ENCODE results near the gene NNAT. TPM values are rescaled to one million over a fixed set of nuclear protein-coding genes. Genes with fewer than 3 reads are reported as not detected.

The NNAT gene
- polyA plus RNA-seq, 1 donor from 2014 or later, result 996 TPM

DNA sequence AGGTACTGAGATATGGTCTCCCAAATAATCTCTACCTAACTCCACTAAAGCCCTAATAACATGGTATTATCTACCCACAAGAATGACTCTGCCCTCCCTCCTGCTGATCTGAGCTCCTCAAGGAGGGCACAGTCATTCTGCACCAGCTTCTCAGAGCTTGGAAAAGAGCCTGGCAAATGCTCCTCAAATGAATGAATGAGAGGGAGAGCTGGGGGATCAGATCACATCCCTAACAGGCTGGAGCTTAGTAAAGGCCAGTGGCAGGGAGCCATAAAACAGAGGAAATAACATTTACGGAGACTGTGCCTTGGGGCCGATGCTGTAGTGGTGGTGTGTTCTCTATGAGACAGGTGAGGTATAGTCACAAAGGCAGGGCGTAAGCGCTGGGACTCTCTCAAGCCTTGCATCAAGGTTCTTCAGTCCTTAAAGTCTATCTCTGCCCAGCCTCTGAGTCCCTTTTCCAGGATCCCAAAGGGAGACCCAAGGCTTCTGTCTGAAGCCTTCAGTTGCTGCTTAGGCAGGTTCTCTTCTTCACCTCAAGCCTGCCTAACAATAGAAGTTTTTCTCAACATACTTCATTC is 7.2 kb upstream of the NNAT start:
- no peaks in the 10 kb centered on the region for H4K20me1 ChIP-seq (ENCODE audit: insufficient read depth)
- H3K4me3 ChIP-seq (ENCODE audit: low read length), result no peak overlapping the region
- no peak overlapping the region for H3K27ac ChIP-seq (ENCODE audit: low read length)
- H3K9me3 ChIP-seq (ENCODE audit: low read length), result no peaks in the 10 kb centered on the region
- TF ChIP-seq EP300 (conservative IDR thresholded peaks at IDR 0.05; ENCODE audit: poor library complexity, severe bottlenecking), result no peak
- TF ChIP-seq, protein P1, sequence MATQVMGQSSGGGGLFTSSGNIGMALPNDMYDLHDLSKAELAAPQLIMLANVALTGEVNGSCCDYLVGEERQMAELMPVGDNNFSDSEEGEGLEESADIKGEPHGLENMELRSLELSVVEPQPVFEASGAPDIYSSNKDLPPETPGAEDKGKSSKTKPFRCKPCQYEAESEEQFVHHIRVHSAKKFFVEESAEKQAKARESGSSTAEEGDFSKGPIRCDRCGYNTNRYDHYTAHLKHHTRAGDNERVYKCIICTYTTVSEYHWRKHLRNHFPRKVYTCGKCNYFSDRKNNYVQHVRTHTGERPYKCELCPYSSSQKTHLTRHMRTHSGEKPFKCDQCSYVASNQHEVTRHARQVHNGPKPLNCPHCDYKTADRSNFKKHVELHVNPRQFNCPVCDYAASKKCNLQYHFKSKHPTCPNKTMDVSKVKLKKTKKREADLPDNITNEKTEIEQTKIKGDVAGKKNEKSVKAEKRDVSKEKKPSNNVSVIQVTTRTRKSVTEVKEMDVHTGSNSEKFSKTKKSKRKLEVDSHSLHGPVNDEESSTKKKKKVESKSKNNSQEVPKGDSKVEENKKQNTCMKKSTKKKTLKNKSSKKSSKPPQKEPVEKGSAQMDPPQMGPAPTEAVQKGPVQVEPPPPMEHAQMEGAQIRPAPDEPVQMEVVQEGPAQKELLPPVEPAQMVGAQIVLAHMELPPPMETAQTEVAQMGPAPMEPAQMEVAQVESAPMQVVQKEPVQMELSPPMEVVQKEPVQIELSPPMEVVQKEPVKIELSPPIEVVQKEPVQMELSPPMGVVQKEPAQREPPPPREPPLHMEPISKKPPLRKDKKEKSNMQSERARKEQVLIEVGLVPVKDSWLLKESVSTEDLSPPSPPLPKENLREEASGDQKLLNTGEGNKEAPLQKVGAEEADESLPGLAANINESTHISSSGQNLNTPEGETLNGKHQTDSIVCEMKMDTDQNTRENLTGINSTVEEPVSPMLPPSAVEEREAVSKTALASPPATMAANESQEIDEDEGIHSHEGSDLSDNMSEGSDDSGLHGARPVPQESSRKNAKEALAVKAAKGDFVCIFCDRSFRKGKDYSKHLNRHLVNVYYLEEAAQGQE (IDR thresholded peaks at IDR 0.05; ENCODE audit: borderline replicate concordance), result no peak
- no peak for TF ChIP-seq SMC3 (conservative IDR thresholded peaks at IDR 0.05; ENCODE audit: poor library complexity)
- TF ChIP-seq EZH2 (IDR thresholded peaks at IDR 0.05; ENCODE audit: borderline replicate concordance, insufficient read depth, low read length, poor library complexity, severe bottlenecking), result no peak
- TF ChIP-seq POLR2AphosphoS5 (IDR thresholded peaks at IDR 0.05), result no peak
- no peak for TF ChIP-seq TAF1 (IDR thresholded peaks at IDR 0.05; ENCODE audit: low read depth)
- TF ChIP-seq, protein P2, sequence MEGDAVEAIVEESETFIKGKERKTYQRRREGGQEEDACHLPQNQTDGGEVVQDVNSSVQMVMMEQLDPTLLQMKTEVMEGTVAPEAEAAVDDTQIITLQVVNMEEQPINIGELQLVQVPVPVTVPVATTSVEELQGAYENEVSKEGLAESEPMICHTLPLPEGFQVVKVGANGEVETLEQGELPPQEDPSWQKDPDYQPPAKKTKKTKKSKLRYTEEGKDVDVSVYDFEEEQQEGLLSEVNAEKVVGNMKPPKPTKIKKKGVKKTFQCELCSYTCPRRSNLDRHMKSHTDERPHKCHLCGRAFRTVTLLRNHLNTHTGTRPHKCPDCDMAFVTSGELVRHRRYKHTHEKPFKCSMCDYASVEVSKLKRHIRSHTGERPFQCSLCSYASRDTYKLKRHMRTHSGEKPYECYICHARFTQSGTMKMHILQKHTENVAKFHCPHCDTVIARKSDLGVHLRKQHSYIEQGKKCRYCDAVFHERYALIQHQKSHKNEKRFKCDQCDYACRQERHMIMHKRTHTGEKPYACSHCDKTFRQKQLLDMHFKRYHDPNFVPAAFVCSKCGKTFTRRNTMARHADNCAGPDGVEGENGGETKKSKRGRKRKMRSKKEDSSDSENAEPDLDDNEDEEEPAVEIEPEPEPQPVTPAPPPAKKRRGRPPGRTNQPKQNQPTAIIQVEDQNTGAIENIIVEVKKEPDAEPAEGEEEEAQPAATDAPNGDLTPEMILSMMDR (IDR thresholded peaks at IDR 0.05; ENCODE audit: poor library complexity, severe bottlenecking), result no peak
- no peak for TF ChIP-seq RAD21 (conservative IDR thresholded peaks at IDR 0.05)
- no peak for TF ChIP-seq MXI1 (conservative IDR thresholded peaks at IDR 0.05; ENCODE audit: poor library complexity, severe bottlenecking)
- no peak overlapping the region for H2AFZ ChIP-seq (ENCODE audit: low read depth, low read length)
- peaks cover 4% of the 10 kb centered on the region for H3K36me3 ChIP-seq (ENCODE audit: insufficient read depth, low read length)
- no peak overlapping the region for H3K9ac ChIP-seq (ENCODE audit: low read length)
- no peak overlapping the region for H3K4me2 ChIP-seq (ENCODE audit: low read length)
- H3K27me3 ChIP-seq (ENCODE audit: insufficient read depth, low read depth, low read length), result no peaks in the 10 kb centered on the region
- no peaks in the 10 kb centered on the region for H3K9me2 ChIP-seq (ENCODE audit: insufficient read depth, low read length)
- H3K79me2 ChIP-seq (replicated peaks; ENCODE audit: insufficient read depth, low read length), result peaks cover 15% of the 10 kb centered on the region
- H3F3A ChIP-seq (ENCODE audit: insufficient read depth, low read length, poor library complexity, severe bottlenecking), result no peaks in the 10 kb centered on the region

GRCh38 chr20:37515876-37516275 is 5.2 kb upstream of the NNAT start:
- no peak overlapping the region for H3K9ac ChIP-seq (ENCODE audit: low read length)
- peaks cover 34% of the 10 kb centered on the region for H3K79me2 ChIP-seq (replicated peaks; ENCODE audit: insufficient read depth, low read length)

More at GRCh38 chr20:37515876-37516275, 5.2 kb upstream of the NNAT start:
- Histone ChIP-seq H4K20me1 (ENCODE audit: insufficient read depth) (no peaks in the 10 kb centered on the region), H3K4me3 (ENCODE audit: low read length) (no peak overlapping the region), H2AFZ (ENCODE audit: low read depth, low read length) (no peak overlapping the region), H3K4me2 (ENCODE audit: low read length) (no peak overlapping the region), H3F3A (ENCODE audit: insufficient read depth, low read length, poor library complexity, severe bottlenecking) (no peaks in the 10 kb centered on the region), H3K9me3 (ENCODE audit: low read length) (no peaks in the 10 kb centered on the region), H3K27ac (ENCODE audit: low read length) (no peak overlapping the region), H3K27me3 (ENCODE audit: insufficient read depth, low read depth, low read length) (no peaks in the 10 kb centered on the region), H3K9me2 (ENCODE audit: insufficient read depth, low read length) (no peaks in the 10 kb centered on the region), H3K36me3 (ENCODE audit: insufficient read depth, low read length) (peaks cover 4% of the 10 kb centered on the region)
- TF ChIP-seq, protein P2 (IDR thresholded peaks at IDR 0.05; ENCODE audit: poor library complexity, severe bottlenecking), result no peak
- TF ChIP-seq EZH2 (IDR thresholded peaks at IDR 0.05; ENCODE audit: borderline replicate concordance, insufficient read depth, low read length, poor library complexity, severe bottlenecking), result no peak
- no peak for TF ChIP-seq POLR2AphosphoS5 (IDR thresholded peaks at IDR 0.05)
- TF ChIP-seq RAD21 (conservative IDR thresholded peaks at IDR 0.05), result no peak
- no peak for TF ChIP-seq TAF1 (IDR thresholded peaks at IDR 0.05; ENCODE audit: low read depth)
- TF ChIP-seq EP300 (conservative IDR thresholded peaks at IDR 0.05; ENCODE audit: poor library complexity, severe bottlenecking), result no peak
- TF ChIP-seq SMC3 (conservative IDR thresholded peaks at IDR 0.05; ENCODE audit: poor library complexity), result no peak
- TF ChIP-seq, protein P1 (IDR thresholded peaks at IDR 0.05; ENCODE audit: borderline replicate concordance), result no peak
- no peak for TF ChIP-seq MXI1 (conservative IDR thresholded peaks at IDR 0.05; ENCODE audit: poor library complexity, severe bottlenecking)

All from neural cell (in vitro differentiated cells).